Glutamatergic neuron (in vitro differentiated cells): ENCODE results near the gene C1QTNF9B. TPM values are rescaled to one million over a fixed set of nuclear protein-coding genes. Genes with fewer than 3 reads are reported as not detected.

Experiments used
- DNase-seq: peaks from one replicate; pipeline ENCODE4 v3.0.0; 2022
- H3K27ac Mint-ChIP-seq: one replicate; pipeline ENCODE4 v1.8.0; 2020; ENCODE audit warnings: mild to moderate bottlenecking, mixed read lengths, inconsistent platforms; ENCODE audit not compliant: unreplicated experiment
- H3K27me3 Mint-ChIP-seq: one replicate; pipeline ENCODE4 v1.8.0; 2020; ENCODE audit warnings: mild to moderate bottlenecking, moderate library complexity, mixed read lengths, inconsistent platforms; ENCODE audit not compliant: unreplicated experiment
- H3K36me3 Mint-ChIP-seq: one replicate; pipeline ENCODE4 v1.8.0; 2020; ENCODE audit warnings: mild to moderate bottlenecking, mixed read lengths, inconsistent platforms; ENCODE audit not compliant: unreplicated experiment
- H3K4me1 Mint-ChIP-seq: one replicate; pipeline ENCODE4 v1.8.0; 2020; ENCODE audit warnings: mild to moderate bottlenecking, low read depth, mixed read lengths, inconsistent platforms; ENCODE audit not compliant: unreplicated experiment
- H3K4me3 Mint-ChIP-seq: one replicate; pipeline ENCODE4 v1.8.0; 2020; ENCODE audit warnings: mild to moderate bottlenecking, mixed read lengths, inconsistent platforms; ENCODE audit not compliant: unreplicated experiment
- H3K9me3 Mint-ChIP-seq: one replicate; pipeline ENCODE4 v1.8.0; 2020; ENCODE audit warnings: mild to moderate bottlenecking, moderate library complexity, mixed read lengths, inconsistent platforms; ENCODE audit not compliant: unreplicated experiment
- total RNA-seq: library from RNA; stranded (reverse); fragmentation: NEBNext Ultra II Directional; extraction: Animal tissue kit (Norgen Biotek cat#: 25700); gene quantifications from one replicate; pipeline ENCODE4 v1.2.1, GENCODE V29; 2021; ENCODE audit not compliant: unreplicated experiment
- TF ChIP-seq, protein P1 (sequence below): fragments of 200-600 bp; sonication (generic); IDR thresholded peaks from one replicate; pipeline ENCODE4 v1.5.0; 2021; ENCODE audit not compliant: partially characterized antibody, unreplicated experiment

The C1QTNF9B gene
- total RNA-seq, 1 donor from 2014 or later: not detected

DNA sequence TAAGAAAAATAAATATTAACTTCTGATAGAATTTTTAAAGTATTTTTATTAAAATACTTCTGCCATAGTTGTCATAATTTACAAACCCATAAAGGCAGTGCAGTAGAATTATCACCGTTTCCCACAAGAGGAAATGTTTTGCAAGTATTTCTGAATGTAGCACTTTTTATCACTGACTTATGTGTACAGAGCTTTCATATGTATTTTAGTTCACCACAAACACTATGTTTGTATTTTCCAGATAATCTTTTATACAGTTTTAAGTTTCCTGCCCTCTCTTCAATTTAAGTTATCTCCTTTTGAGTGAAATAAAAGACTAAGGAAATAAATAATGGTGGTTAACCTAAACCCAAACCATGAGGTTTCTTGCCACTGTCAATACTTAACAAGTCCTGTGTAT lies 32.3 kb downstream of the C1QTNF9B start:
- Mint-ChIP-seq H3K4me1 (peaks cover 3% of the 10 kb centered on the region), H3K9me3 (no peaks in the 10 kb centered on the region), H3K27me3 (no peaks in the 10 kb centered on the region), H3K27ac (no peak overlapping the region), H3K36me3 (no peaks in the 10 kb centered on the region), H3K4me3 (no peak overlapping the region)
- DNase-seq: no peak
- TF ChIP-seq, protein P1, sequence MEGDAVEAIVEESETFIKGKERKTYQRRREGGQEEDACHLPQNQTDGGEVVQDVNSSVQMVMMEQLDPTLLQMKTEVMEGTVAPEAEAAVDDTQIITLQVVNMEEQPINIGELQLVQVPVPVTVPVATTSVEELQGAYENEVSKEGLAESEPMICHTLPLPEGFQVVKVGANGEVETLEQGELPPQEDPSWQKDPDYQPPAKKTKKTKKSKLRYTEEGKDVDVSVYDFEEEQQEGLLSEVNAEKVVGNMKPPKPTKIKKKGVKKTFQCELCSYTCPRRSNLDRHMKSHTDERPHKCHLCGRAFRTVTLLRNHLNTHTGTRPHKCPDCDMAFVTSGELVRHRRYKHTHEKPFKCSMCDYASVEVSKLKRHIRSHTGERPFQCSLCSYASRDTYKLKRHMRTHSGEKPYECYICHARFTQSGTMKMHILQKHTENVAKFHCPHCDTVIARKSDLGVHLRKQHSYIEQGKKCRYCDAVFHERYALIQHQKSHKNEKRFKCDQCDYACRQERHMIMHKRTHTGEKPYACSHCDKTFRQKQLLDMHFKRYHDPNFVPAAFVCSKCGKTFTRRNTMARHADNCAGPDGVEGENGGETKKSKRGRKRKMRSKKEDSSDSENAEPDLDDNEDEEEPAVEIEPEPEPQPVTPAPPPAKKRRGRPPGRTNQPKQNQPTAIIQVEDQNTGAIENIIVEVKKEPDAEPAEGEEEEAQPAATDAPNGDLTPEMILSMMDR: no peak

DNA sequence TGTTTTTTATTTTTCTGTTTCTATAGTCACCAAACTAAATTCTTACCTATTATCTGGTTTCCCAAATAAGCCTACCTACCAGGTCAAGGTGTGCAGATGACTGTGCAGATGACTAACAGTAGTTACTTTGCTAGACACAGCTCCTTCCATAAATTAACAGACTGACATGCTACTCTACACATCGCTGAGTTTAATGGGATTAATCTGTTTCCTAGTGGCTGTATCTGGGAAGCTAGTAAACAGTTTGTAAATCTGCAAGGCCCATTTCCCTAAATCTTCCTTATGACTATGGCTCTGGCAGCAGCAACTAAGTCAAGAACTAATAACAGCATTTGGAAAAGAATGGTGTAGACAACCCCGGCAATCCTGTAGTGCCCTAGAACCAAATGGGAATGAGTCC lies 36.0 kb downstream of the C1QTNF9B start:
- no peaks in the 10 kb centered on the region for H3K27me3 Mint-ChIP-seq
- H3K4me3 Mint-ChIP-seq: no peak overlapping the region
- TF ChIP-seq, protein P1: no peak
- DNase-seq: no peak
- no peaks in the 10 kb centered on the region for H3K36me3 Mint-ChIP-seq
- peaks cover 3% of the 10 kb centered on the region for H3K4me1 Mint-ChIP-seq
- H3K27ac Mint-ChIP-seq: no peak overlapping the region
- no peaks in the 10 kb centered on the region for H3K9me3 Mint-ChIP-seq

DNA sequence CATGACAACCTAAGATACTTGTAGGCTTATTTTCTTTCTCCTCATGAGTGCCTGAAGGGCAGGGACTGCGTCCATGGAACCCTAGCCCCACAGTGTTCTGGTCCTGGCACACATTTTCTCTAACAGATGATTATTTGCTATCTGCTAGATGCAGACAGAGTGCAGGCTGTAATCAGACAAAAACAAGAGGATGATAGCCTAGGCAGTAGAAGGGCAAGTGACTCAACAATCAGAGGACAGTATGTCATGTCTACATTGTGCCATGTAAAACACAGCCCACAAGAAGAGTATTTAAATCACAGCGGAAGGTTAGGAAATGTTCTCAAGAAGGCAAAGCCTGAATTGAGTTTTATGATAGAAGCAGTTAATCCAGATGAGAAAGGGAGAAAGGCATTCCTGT lies 37.4 kb downstream of the C1QTNF9B start:
- TF ChIP-seq, protein P1: no peak
- Mint-ChIP-seq H3K4me3 (no peak overlapping the region), H3K27ac (no peak overlapping the region), H3K4me1 (peaks cover 14% of the 10 kb centered on the region), H3K36me3 (no peaks in the 10 kb centered on the region), H3K27me3 (no peaks in the 10 kb centered on the region), H3K9me3 (no peaks in the 10 kb centered on the region)
- no peak for DNase-seq

DNA sequence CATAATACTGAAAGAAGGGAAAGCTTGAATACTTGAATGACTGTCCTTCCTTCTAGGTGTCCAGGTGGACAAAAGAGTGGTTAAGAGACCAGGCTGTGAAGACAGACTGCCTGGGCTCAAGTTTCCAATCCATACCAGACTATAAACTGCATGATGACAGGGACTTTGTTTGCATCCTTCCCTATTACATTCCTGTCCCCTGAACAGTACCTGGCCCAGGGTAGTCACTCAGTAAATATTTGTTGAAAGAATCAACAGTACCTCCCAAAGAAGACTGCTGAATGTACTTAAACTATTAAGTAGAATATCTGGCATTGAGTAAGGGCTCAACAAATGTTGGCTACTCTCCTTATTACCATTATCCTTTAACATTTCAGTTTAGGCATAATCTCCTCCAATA lies 37.8 kb downstream of the C1QTNF9B start:
- Mint-ChIP-seq H3K36me3 (no peaks in the 10 kb centered on the region), H3K27me3 (no peaks in the 10 kb centered on the region), H3K4me1 (peaks cover 14% of the 10 kb centered on the region), H3K9me3 (no peaks in the 10 kb centered on the region), H3K27ac (no peak overlapping the region), H3K4me3 (no peak overlapping the region)
- no peak for DNase-seq
- TF ChIP-seq, protein P1: no peak

DNA sequence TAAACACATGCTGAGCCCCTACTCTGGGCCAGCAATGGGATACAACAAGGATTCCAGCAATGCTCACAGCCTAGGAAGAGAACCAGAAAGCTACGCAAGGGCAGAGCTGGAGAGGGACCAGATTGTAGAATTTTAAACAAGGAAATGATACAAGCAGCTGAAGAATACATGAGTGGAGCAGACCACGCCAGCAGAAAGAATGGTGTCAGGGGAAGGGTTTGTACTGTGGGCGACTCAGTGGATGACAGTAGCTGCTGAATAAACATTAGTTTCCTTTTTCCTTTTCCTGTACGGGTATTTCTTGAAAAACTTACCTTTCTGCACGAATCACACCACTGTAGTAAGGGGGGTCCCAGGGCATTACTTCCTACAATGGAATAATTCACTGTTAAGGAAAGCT lies 38.8 kb downstream of the C1QTNF9B start:
- H3K27me3 Mint-ChIP-seq: no peaks in the 10 kb centered on the region
- H3K27ac Mint-ChIP-seq: no peak overlapping the region

More for the DNA sequence above, 38.8 kb downstream of the C1QTNF9B start:
- TF ChIP-seq, protein P1: no peak
- Mint-ChIP-seq H3K9me3 (no peaks in the 10 kb centered on the region), H3K4me1 (peaks cover 14% of the 10 kb centered on the region), H3K4me3 (no peak overlapping the region), H3K36me3 (no peaks in the 10 kb centered on the region)
- no peak for DNase-seq
